B cell (primary cell): Measurements from ENCODE around the gene MME. TPM values are rescaled to one million over a fixed set of nuclear protein-coding genes. Genes with fewer than 3 reads are reported as not detected.

Experiments
- ATAC-seq: fragments of 200-7000 bp; cut with Tn5 transposase; one replicate; pipeline ENCODE4 v1.10.0; 2021; ENCODE audit warnings: low read depth, mild to moderate bottlenecking, moderate number of reproducible peaks, moderate library complexity
- CTCF ChIA-PET: fragments of 350-600 bp; sonication (Branson Sonifier 250); formaldehyde crosslinking; loops from one replicate; lab custom pipeline; 2021; ENCODE audit warnings: antibody characterized with exemption, inconsistent platforms; lab: Charles Lee
- POLR2A ChIA-PET: fragments of 350-600 bp; sonication (Branson Sonifier 250); formaldehyde crosslinking; loops from one replicate; lab custom pipeline; 2021; ENCODE audit warnings: antibody characterized with exemption; lab: Charles Lee
- DNase-seq: peaks from one replicate; pipeline ENCODE4 v3.0.0; 2013
- H2AFZ ChIP-seq: 2 replicates; pipeline ENCODE4 v1.6.1; 2012; ENCODE audit warnings: mild to moderate bottlenecking, low read depth, low read length; ENCODE audit not compliant: insufficient read depth, poor library complexity, severe bottlenecking
- H3K27ac ChIP-seq, 2 donors: 1 replicate in 1 of 2; 2 replicates in 1 of 2; pipeline ENCODE4 v1.5.1; 2012 to 2013; ENCODE audit warnings: low read length in 2 of 2, mild to moderate bottlenecking in 2 of 2, moderate library complexity in 1 of 2
- H3K27me3 ChIP-seq, 4 experiments: fragments of 200-600 bp in 1 of 4; sonication (generic) in 1 of 4; replicated peaks in 1 of 4; 1 replicate in 2 of 4; 2 replicates in 2 of 4; pipeline versions ENCODE4 v1.6.1 to v1.7.0; 2013 to 2016; ENCODE audit warnings: low read length in 3 of 4, mild to moderate bottlenecking in 2 of 4, mixed read lengths in 1 of 4, moderate library complexity in 1 of 4; ENCODE audit not compliant: insufficient read depth in 4 of 4, control insufficient read depth in 3 of 4; ENCODE audit errors: control extremely low read depth in 1 of 4
- H3K36me3 ChIP-seq, 2 experiments: replicated peaks in 1 of 2; 1 replicate in 1 of 2; 2 replicates in 1 of 2; pipeline versions ENCODE4 v1.6.1 to v1.7.1; 2013; ENCODE audit warnings: low read length in 1 of 2; ENCODE audit not compliant: insufficient read depth in 2 of 2, control insufficient read depth in 1 of 2; ENCODE audit errors: control extremely low read depth in 1 of 2, extremely low read depth in 1 of 2
- H3K4me1 ChIP-seq, 2 donors: fragments of 200-600 bp in 1 of 2; sonication (generic) in 1 of 2; 1 replicate in 1 of 2; 2 replicates in 1 of 2; pipeline versions ENCODE4 v1.5.1 to v1.6.1; 2013 to 2017; ENCODE audit warnings: low read length in 2 of 2; ENCODE audit not compliant: control insufficient read depth in 2 of 2, insufficient read depth in 2 of 2
- H3K4me2 ChIP-seq: replicated peaks from 2 replicates; pipeline ENCODE3; 2012; ENCODE audit warnings: mild to moderate bottlenecking, low read depth, low read length; ENCODE audit not compliant: poor library complexity, severe bottlenecking
- H3K4me3 ChIP-seq, 5 experiments: fragments of 200-600 bp in 1 of 5; sonication (generic) in 1 of 5; 1 replicate in 3 of 5; 2 replicates in 2 of 5; pipeline versions ENCODE4 v1.5.1 to v1.7.0; 2011 to 2016; ENCODE audit warnings: low read length in 4 of 5, mild to moderate bottlenecking in 4 of 5, low read depth in 2 of 5, control low read depth in 1 of 5, moderate library complexity in 1 of 5; ENCODE audit not compliant: insufficient read depth in 1 of 5; ENCODE audit errors: control extremely low read depth in 1 of 5, extremely low read depth in 1 of 5
- H3K79me2 ChIP-seq: fragments of 200-600 bp; sonication (generic); one replicate; pipeline ENCODE4 v1.6.0; 2016; ENCODE audit warnings: low read length; ENCODE audit not compliant: control insufficient read depth, insufficient read depth
- H3K9ac ChIP-seq: fragments of 200-600 bp; sonication (generic); 2 replicates; pipeline ENCODE4 v1.6.1; 2017; ENCODE audit warnings: mild to moderate bottlenecking, low read length, moderate library complexity
- H3K9me3 ChIP-seq, 3 donors: one replicate each; pipeline versions ENCODE4 v1.6.1 to v1.7.1; 2013; ENCODE audit warnings: low read length in 2 of 3; ENCODE audit not compliant: control insufficient read depth in 2 of 3, insufficient read depth in 1 of 3; ENCODE audit errors: control extremely low read depth in 1 of 3
- H4K20me1 ChIP-seq: 2 replicates; pipeline ENCODE4 v1.6.0; 2012; ENCODE audit warnings: mild to moderate bottlenecking, low read length; ENCODE audit not compliant: insufficient read depth, control insufficient read depth, poor library complexity, severe bottlenecking
- H3K27ac Mint-ChIP-seq: one replicate; pipeline ENCODE4 v1.8.0; 2021; ENCODE audit warnings: mixed read lengths
- H3K27me3 Mint-ChIP-seq: one replicate; pipeline ENCODE4 v1.8.0; 2021; ENCODE audit warnings: mixed read lengths
- H3K4me1 Mint-ChIP-seq: one replicate; pipeline ENCODE4 v1.8.0; 2021; ENCODE audit warnings: mixed read lengths
- H3K4me3 Mint-ChIP-seq: one replicate; pipeline ENCODE4 v1.8.0; 2021; ENCODE audit warnings: mixed read lengths
- H3K9me3 Mint-ChIP-seq: one replicate; pipeline ENCODE4 v1.8.0; 2022; ENCODE audit warnings: mixed read lengths; ENCODE audit not compliant: insufficient read depth
- EZH2 ChIP-seq: IDR thresholded peaks from 2 replicates; pipeline ENCODE4 v1.6.1; 2012; ENCODE audit warnings: borderline replicate concordance, low read depth, mild to moderate bottlenecking, moderate library complexity, low read length; ENCODE audit not compliant: insufficient read depth, poor library complexity, severe bottlenecking
- WGBS: methylation state at CpG from one replicate; pipeline ENCODE4 v1.1.5; 2013; ENCODE audit warnings: missing lambda C conversion rate; ENCODE audit not compliant: insufficient coverage; 5-methylcytosine and 5-hydroxymethylcytosine counted together
- intact Hi-C: fragments of 100-400 bp; cut with micrococcal nuclease; formaldehyde crosslinking; loops from one replicate; pipeline ENCODE4 v1.10.0; 2022
- polyA plus RNA-seq: library from polyadenylated mRNA; depleted of rRNA; stranded (reverse); fragments of >200 nt; gene quantifications from 2 replicates; pipeline ENCODE4 v1.2.3, GENCODE V29; 2012
- total RNA-seq, 2 donors: library from RNA; stranded (reverse); fragments of 120-200 nt in 1 of 2; gene quantifications; 1 replicate in 1 of 2; 2 replicates in 1 of 2; pipeline versions ENCODE4 v1.2.3 to v1.2.4, GENCODE V29; 2013 to 2022
- TF ChIP-seq, protein P1 (sequence below): fragments of 200-600 bp; IDR thresholded peaks from one replicate; pipeline ENCODE4 v1.8.0; 2022; ENCODE audit warnings: antibody characterized with exemption, mild to moderate bottlenecking

MME gene
- total and polyA plus RNA-seq, 2 donors (not counting 1 experiment from before 2014, with no cell fraction given): 0.88 to 11.2 TPM

DNA sequence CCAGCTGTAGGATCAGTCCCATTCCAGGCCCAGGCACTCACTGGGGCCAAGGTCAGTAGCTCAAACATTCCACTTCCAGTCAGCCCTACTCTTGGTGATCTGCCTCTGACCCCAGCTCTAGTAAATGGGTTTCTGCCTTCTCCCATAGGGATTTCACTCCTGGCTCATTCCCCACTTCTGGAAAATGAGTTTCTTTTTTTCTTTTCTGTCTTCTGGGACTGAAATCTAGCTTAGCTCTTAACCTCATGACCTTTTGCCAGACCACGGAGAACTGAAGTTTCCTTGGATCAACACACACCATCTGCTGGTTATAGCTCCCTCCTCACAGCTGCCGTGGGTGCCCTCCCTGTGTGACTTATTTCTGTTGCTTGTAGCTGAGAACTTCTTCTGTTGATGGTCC is 21.3 kb downstream of the MME start:
- Mint-ChIP-seq H3K4me1 (no peaks in the 10 kb centered on the region), H3K27me3 (no peaks in the 10 kb centered on the region), H3K9me3 (no peaks in the 10 kb centered on the region), H3K27ac (no peak overlapping the region), H3K4me3 (no peak overlapping the region)
- POLR2A ChIA-PET: no interaction called here
- no peak overlapping the region for H2AFZ ChIP-seq
- ATAC-seq (no peak), DNase-seq (no peak)
- intact Hi-C loops: no loop called here
- no peak overlapping the region for H3K27ac ChIP-seq
- H3K27me3 ChIP-seq: no peaks in the 10 kb centered on the region
- CTCF ChIA-PET: no interaction called here
- H3K4me3 ChIP-seq: no peak overlapping the region
- peaks cover 10 to 11% of the 10 kb centered on the region in 2 donors for H3K4me1 ChIP-seq
- H3K79me2 ChIP-seq: no peaks in the 10 kb centered on the region
- no peaks in the 10 kb centered on the region for H3K36me3 ChIP-seq
- H3K4me2 ChIP-seq: no peak overlapping the region
- TF ChIP-seq, protein P1, sequence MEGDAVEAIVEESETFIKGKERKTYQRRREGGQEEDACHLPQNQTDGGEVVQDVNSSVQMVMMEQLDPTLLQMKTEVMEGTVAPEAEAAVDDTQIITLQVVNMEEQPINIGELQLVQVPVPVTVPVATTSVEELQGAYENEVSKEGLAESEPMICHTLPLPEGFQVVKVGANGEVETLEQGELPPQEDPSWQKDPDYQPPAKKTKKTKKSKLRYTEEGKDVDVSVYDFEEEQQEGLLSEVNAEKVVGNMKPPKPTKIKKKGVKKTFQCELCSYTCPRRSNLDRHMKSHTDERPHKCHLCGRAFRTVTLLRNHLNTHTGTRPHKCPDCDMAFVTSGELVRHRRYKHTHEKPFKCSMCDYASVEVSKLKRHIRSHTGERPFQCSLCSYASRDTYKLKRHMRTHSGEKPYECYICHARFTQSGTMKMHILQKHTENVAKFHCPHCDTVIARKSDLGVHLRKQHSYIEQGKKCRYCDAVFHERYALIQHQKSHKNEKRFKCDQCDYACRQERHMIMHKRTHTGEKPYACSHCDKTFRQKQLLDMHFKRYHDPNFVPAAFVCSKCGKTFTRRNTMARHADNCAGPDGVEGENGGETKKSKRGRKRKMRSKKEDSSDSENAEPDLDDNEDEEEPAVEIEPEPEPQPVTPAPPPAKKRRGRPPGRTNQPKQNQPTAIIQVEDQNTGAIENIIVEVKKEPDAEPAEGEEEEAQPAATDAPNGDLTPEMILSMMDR: no peak
- no peak for TF ChIP-seq EZH2
- H3K9ac ChIP-seq: no peak overlapping the region
- no CpG with 5 or more reads among the region's 2 CpGs for WGBS
- no peaks in the 10 kb centered on the region for H4K20me1 ChIP-seq
- H3K9me3 ChIP-seq: no peaks in the 10 kb centered on the region

- Histone ChIP-seq H3K36me3 (no peaks in the 10 kb centered on the region), H3K27me3 (no peaks in the 10 kb centered on the region), H3K79me2 (no peaks in the 10 kb centered on the region), H4K20me1 (no peaks in the 10 kb centered on the region), H3K27ac (no peak overlapping the region), H3K9me3 (no peaks in the 10 kb centered on the region), H3K9ac (no peak overlapping the region), H3K4me1 (peaks cover under 1 to 2% of the 10 kb centered on the region in 2 donors), H2AFZ (no peak overlapping the region), H3K4me3 (no peak overlapping the region), H3K4me2 (no peak overlapping the region)
- DNase-seq (no peak), ATAC-seq (no peak)
- ChIA-PET CTCF (no interaction called here), POLR2A (no interaction called here)
- Mint-ChIP-seq H3K27ac (no peak overlapping the region), H3K9me3 (no peaks in the 10 kb centered on the region), H3K4me1 (no peaks in the 10 kb centered on the region), H3K27me3 (no peaks in the 10 kb centered on the region), H3K4me3 (no peak overlapping the region)
- TF ChIP-seq EZH2: no peak
- WGBS: 91% methylated on average over 1 of the region's 2 CpGs
- intact Hi-C loops: no loop called here
Observed at GRCh38 chr3:155102329-155102728, 22.2 kb downstream of the MME start.
